ENCODE measurements around the gene DAB1. TPM values are rescaled to one million over a fixed set of nuclear protein-coding genes. Genes with fewer than 3 reads are reported as not detected.

The DAB1 gene
- total and polyA plus RNA-seq, 12 donors, result 0.04 to 2.1 (median 0.59) TPM; not detected in 2

- no peak for DNase-seq
- no peaks in the 10 kb centered on the region for H3K4me1 ChIP-seq (replicated peaks in 1 of 2)
- no peak for TF ChIP-seq POLR2A (IDR thresholded peaks at IDR 0.05)
- no peak for TF ChIP-seq CTCF (IDR thresholded peaks at IDR 0.05)
- no peaks in the 10 kb centered on the region for H3K27me3 ChIP-seq
- H3K9me3 ChIP-seq (replicated peaks in 1 of 3), result no peaks in the 10 kb centered on the region
- WGBS, 4 donors, result 79 to 88% (median 82%) methylated on average over 6 to 7 of the region's 7 CpGs
- H3K36me3 ChIP-seq (replicated peaks in 1 of 2), result no peaks in the 10 kb centered on the region
- no peak overlapping the region for H3K4me3 ChIP-seq
- intact Hi-C loops (cut with DNase I), result no loop called here
- H3K27ac ChIP-seq, result no peak overlapping the region
These were observed 111.0 kb downstream of the DAB1 start for GRCh38 chr1:57312869-57313268.

GRCh38 chr1:57311411-57311810 lies 112.4 kb downstream of the DAB1 start:
- Histone ChIP-seq H3K27me3 (no peaks in the 10 kb centered on the region), H3K36me3 (replicated peaks in 1 of 2) (no peaks in the 10 kb centered on the region), H3K9me3 (replicated peaks in 1 of 3) (no peaks in the 10 kb centered on the region), H3K4me1 (replicated peaks in 1 of 2) (no peaks in the 10 kb centered on the region), H3K4me3 (no peak overlapping the region), H3K27ac (no peak overlapping the region)
- intact Hi-C loops (cut with DNase I), result no loop called here
- no peak for DNase-seq
- WGBS, 4 donors, result 81 to 100% (median 92%) methylated on average over 1 of the region's 1 CpG
- TF ChIP-seq CTCF (IDR thresholded peaks at IDR 0.05) (no peak), POLR2A (IDR thresholded peaks at IDR 0.05) (no peak)

- Histone ChIP-seq H3K27ac (no peak overlapping the region), H3K4me1 (replicated peaks in 1 of 2) (no peaks in the 10 kb centered on the region), H3K4me3 (no peak overlapping the region), H3K27me3 (no peaks in the 10 kb centered on the region), H3K9me3 (replicated peaks in 1 of 3) (no peaks in the 10 kb centered on the region), H3K36me3 (replicated peaks in 1 of 2) (no peaks in the 10 kb centered on the region)
- TF ChIP-seq CTCF (IDR thresholded peaks at IDR 0.05) (no peak), POLR2A (IDR thresholded peaks at IDR 0.05) (no peak)
- WGBS, 4 donors, result 42 to 55% (median 46%) methylated on average over 5 of the region's 5 CpGs
- DNase-seq, result no peak
- intact Hi-C loops (cut with DNase I), result no loop called here
These were observed 112.9 kb downstream of the DAB1 start for GRCh38 chr1:57311006-57311405.

- Histone ChIP-seq H3K36me3 (replicated peaks in 1 of 2) (no peaks in the 10 kb centered on the region), H3K4me3 (no peak overlapping the region), H3K27me3 (no peaks in the 10 kb centered on the region), H3K4me1 (replicated peaks in 1 of 2) (no peaks in the 10 kb centered on the region), H3K27ac (no peak overlapping the region), H3K9me3 (replicated peaks in 1 of 3) (no peaks in the 10 kb centered on the region)
- intact Hi-C loops (cut with DNase I), result no loop called here
- TF ChIP-seq CTCF (IDR thresholded peaks at IDR 0.05) (no peak), POLR2A (IDR thresholded peaks at IDR 0.05) (no peak)
- no peak for DNase-seq
- WGBS, 4 donors, result 55 to 63% (median 57%) methylated on average over 2 of the region's 2 CpGs
These were observed 114.2 kb downstream of the DAB1 start for GRCh38 chr1:57309630-57310029.
